GF-D8 (cell line): ENCODE measurements around the gene MED4.

Experiments
- DNase-seq: peaks from one replicate; lab custom pipeline; 2025; lab: John Stamatoyannopoulos, UW

MED4 gene, protein sequence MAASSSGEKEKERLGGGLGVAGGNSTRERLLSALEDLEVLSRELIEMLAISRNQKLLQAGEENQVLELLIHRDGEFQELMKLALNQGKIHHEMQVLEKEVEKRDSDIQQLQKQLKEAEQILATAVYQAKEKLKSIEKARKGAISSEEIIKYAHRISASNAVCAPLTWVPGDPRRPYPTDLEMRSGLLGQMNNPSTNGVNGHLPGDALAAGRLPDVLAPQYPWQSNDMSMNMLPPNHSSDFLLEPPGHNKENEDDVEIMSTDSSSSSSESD

DNA sequence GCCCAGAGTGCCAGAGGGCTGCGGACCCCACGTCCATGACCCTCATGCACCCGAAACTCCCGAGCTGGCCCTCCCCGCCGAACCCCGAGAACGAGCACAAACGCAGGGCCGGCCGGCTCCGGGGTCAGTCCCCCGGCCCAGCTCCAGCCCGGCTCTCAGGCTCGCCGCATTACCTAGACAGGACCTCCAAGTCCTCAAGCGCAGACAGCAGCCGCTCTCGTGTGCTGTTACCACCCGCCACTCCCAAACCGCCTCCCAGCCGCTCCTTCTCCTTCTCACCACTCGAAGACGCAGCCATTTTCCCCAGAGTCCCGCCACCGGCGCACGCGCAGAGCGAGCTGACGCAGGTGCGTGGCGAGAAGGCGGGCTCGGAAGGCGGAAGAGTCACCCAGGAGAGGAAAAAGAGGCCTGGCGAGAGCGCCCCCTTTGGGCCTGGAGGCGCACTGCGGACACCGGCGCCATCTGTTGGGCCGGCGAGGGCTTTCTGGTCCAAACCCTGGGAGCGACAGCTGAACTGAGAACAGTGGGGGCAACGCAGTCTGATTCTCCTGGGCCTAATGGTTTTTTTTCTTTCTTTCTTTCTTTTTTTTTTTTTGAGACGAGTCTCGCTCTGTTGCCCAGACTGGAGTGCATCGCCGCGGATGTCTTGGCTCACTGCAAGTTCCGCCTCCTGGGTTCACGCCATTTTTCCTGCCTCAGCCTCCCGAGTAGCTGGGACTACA lies at the start of gene MED4:
TSS of gene MED4 (minus strand) at position 324 of the 722 bp plus-strand sequence. CDS start at position 298, 26 bp downstream.
- DNase-seq: peak; percentile 81

DNA sequence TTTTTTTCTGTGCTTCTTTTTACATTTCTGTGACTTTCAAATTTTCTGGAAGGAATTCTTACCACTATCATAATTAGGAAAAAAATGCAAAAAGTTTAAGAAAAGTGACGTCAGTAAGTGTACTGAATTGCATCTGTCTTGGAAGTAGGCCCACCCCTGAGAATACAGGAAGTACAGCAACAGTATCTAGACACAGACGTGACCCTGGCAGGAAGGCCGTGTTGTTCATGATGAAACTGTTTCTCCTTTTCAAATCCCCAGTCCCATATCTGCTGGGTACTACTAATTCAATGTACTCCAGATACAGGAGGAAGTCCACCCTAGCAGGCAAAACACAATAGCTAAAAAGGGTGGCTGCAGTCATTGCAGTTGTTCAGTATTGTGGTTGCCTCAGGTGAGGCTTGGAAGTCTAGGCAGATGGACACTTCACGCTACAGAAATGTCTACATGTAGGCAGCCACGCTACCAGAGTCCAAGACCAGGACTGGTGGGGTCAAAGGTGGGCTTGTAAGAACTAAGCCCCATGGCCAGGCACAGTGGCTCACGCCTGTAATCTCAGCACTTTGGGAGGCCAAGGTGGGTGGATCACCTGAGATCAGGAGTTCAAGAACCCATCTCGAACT lies 49.6 kb upstream of the MED4 start:
- peak; percentile 92 for DNase-seq

DNA sequence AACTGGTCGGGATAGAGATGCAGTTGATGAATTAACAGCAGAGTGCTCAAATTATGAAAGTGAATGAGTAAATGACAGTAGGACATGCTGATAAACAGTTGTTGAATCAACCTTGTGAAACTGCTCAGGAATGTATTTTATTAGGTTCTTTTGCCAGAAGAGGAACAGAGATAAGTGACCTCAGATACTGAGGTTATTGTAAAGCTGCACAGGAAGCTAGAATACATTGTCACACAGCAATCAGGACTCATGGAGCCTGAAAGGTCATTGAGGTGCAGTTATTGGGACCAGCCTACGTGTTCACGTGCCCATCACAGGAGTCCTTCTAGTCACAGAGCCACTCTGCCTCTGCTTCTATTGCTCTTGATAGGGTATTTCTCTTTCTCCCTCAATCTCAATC lies 47.5 kb upstream of the MED4 start:
- DNase-seq: peak; percentile 95

DNA sequence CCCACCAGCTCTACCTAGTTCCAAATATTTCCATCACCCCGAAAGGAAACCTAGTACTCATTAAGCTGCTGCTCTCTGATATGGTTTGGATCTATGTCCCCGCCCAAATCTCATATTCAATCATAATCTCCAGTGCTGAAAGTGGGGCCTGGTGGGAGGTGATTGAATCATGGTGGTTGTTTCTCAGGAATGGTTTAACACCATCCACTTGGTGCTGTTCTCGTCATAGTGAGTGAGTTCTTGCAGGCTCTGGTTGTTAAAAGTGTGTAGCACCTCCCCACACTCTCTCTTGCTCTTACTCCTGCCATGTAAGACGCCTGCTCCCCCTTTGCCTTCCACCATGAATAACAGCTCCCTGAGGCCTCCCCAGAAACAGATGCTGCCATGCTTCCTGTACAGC lies 43.4 kb upstream of the MED4 start:
- DNase-seq: no peak

DNA sequence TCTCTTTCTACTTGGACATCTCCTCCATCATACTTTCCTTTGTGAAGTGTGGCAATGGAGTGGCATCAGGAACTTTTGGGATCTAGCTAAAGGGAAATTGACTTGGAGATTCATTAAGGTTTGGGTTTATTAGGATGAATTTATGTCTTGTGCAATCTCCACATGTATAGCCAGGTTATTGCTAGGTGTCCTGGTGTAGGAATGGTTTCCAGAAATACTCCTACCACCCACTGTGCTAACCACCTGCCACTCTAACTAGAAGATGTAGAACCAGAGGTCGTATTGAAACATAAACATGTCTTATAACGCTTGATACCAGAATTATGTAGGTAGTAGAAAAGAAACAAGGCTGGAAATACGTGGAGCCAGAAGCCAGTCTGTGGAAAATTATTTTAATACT lies 38.1 kb upstream of the MED4 start:
- DNase-seq: no peak

DNA sequence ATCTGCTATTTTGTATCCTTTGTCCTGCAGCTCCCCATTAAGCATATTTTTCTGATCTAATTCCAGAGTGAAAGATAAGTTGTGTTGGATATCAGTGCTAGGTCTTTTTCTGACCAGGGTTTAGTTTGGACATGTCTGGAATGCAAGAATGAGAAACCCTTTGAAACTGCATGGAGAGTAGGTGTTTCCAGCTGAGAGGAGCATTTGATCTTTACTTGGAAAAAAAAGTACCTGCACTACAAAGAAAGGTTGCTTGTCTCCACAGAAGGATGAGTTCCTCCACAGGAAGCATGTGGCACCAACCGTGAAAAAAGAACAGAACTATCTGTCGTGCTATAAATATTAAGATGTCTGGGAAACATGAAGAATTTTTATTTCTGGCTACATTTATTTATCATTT lies 36.6 kb upstream of the MED4 start:
- DNase-seq: no peak

DNA sequence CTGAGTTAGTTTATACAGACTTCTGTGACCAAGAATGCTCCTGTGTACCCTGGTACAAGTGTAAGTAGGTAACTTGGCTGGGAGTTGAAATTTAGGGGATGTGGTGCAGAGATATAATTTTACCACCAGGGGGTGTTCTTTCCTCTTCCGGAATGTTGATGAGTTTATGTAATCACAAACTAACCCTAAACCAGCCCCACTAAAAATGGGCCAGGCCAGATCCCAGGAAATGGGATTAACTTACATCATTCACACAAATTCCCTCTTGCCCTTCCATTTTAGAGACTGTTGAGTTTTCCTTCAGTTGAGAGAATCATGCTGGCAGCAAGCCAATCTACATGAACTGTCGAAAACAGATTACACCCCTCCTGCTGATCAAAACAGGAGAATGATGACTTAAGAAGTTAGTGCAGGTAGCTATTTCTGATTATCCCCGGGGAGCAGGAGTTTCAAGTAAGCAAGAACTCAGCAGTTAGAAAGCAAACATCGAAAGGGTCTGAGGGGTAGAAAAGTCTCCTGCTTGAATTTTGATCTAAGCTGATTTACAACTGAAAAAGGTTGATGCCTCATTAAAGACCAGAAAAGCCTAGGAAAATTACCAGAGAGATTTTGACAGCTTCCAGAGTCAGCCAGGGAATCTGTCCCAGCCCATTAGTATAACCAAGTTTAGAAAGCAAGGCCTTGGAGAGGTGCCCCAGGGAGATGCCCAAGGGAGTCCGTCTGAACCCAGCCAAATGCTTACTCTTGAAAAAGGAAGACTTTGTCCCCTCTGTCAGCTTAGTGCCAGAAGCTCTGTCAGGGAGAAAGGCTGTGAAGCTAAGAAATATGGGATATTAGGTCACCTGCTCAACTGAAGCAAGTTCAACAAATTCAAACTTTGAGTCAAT lies 32.3 kb upstream of the MED4 start:
- peak; percentile 58 for DNase-seq

DNA sequence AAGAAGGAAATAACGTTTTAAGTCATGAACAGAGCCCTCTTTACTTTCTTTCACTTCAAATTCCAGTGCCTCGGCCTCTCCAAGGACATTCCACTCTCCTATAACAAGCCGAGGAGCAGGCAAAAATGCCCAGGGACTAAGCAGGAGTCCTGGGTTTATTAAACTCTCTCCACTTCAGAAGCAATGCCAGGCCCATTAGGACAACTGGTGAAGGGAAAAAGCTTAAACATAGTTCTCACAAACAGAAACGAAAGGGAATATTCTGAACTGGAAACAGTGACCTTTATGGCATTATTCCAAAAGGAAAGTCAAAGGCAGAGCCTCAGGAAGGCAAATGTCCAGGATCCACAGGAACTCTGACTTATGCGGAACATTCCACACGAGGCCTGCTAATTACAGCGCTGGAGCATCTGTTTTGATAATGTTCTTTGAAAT lies 30.9 kb upstream of the MED4 start:
- no peak for DNase-seq

DNA sequence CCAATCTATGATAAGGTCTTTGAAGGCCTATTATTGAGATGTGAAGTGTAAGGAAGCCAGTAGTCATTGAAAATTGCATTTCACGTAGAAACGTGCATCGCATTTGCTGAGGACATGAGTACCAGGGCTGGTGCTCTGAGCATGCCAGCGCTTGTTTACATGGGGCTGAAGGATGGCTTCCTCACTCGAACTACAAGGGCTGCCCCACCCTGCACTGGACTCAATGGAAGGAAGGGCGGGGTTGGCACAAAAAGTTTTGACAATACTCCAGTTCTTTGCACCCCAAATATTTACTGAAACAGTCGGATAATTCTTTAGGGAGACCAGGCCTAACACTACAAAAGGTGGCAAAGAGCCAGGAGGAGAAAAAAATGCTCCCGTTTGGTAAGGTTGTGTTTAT lies 28.9 kb upstream of the MED4 start:
- DNase-seq: no peak

DNA sequence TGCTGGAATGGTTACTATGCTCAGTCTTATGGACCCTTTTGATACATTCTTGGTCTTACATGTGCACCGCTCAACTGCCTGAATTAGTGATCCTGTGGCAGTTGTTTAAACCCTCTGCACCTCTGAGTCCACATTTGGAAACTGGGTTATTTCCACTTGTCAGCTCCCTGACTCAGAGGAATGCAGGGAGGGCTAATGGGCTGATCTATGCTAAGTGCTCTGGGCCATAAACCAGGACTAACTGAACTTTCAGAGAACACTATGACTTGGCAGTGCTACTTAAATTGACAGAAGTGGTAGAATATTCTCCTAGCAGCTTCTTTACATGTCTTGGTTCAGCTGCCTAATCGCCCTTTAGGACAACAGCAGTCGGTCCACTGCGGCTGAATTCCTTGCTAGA lies 26.8 kb upstream of the MED4 start:
- no peak for DNase-seq

DNA sequence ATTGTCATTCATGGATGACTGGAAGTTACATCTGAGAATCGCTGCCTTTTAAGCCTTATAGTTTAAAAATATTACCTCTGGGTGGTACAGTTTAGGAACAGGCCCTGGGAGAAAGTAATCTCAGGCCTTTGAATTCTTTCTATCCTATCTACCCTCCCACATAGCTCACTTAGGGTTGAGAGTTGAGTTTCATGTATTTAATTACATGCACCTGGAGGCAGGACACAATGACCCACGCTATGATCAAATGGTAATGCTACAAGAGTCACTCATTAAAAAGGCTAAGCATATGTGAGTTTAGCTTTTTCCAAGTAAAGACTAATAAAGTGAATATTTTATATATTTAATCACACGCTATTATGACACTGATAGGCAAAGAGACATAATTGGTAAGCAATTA lies 25.3 kb upstream of the MED4 start:
- DNase-seq: no peak

DNA sequence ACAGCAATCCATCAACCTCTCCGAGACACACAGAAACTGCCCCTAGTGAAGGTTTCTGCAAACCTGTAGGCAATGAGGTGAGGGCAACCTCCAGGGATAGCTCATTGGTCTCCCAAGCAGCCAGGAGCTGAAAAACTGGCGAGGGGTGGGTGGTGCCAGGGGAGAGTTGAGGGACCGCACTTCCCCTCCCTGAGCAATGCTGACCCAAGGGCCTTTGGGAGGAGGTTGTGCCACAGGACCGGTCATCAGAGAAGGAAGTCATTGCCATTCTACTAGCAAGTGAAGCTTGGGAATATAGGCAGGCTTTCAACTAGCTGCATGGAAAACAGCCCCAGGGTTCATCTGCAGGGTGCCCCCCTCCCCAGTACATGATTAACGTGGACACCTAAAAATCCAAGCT lies 23.1 kb upstream of the MED4 start:
- DNase-seq: no peak

DNA sequence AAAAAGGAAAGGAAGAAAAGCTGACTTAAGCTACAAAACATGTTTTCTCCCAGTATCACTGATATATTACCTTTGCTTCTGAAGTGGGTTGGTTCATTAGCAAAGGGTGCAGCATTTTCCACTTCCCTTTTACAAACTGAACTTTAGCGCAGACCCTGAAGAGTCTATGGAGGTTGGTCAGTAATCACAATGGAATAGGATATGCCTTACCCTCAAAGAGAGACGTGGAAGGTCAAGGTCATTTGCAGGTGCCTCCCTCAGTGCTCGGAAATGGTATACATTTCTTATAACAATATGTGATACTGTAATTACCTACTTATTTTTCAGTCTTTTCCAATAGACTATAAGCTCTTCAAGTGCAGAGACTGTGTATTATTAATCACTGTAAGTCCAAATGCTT lies 21.9 kb upstream of the MED4 start:
- no peak for DNase-seq

DNA sequence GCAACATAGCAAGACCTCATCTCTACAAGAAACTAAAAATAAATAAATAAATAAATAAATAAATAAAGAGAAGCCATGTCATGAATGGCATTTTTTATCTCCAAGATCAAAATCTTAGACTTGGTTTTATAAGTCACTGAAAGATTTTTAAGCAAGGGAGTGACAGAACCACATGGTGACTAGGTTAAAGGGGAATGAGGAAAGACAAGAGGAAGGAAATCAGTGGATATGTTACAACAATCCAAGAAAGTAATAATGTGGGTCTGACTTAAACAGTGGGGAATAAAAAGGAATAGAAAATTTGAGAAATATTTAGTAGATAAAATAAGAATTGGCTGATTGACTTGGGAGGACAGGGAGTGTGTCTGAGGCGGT lies 18.8 kb upstream of the MED4 start:
- DNase-seq: no peak

DNA sequence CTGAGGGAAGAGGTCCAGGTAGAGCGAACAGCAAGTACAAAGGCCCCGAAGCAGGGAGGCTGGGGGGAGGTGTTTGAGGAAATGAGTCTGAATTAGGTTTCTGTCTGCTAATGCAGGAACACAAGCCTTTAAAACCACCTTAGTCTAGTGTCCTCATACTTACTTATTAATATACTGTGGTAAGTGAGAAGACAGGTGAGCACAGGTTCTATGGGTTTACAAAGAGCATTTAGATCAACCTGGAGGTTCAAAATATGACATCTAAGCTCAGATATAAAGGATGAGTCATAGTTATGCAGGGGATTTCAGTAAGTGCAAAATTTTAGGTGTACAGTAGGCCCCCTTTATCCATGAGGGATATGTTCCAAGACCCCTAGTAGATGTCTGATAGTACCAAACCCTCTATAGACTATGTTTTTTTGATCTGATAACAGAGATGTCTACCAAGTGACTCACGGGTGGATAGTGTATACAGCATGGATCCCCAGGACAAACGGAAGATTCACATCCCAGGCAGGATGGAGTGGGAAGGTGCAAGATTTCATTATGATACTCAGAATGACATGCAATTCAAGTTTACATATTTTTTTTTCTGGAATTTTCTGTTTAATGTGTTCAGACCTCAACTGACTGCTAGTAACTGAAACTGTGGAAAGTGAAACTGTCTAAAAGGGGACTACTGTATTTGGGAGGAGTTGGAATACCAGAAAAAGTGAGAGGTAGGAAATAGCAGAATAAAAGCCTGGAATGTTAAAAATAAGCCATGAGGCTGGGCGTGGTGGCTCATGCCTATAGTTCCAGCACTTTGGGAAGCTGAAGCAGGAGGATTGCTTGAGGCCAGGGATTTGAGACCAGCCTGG lies 18.2 kb upstream of the MED4 start:
- no peak for DNase-seq

DNA sequence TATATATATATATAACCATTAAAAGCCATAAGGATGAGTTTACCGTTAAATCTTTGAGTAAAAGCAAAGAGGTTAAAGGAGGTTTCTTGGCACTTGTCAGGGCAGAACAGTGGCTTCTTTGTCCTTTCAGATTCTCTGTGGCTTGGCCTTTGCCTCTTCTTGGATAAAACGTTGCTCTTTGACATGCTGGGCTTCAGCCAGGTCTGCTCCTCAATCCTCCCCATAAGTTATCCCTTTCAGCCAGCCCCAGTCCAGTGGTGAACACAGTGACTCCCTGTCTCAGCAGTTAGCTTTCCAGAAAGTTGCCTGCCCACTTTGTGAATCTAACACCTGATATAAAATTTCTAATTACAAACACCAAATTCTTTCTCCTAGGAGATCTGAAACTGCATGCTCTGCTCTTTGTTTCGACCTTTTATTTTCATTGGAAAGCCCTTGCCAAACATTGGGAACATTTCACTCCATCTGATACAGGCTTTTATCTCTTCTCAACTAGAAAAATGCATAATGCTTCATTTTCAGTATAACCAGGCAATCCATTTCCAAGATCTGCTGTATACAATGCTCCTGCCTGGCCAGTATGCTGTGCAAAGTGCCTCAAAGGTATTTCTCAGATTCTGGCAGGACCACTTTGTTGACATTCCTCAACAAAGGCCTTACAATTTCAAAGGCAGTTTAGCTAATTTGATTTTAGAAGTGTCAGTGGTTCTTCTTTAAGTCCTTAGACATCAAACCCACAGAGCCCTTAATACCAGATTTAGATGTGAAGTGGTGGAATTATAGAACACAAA lies 16.2 kb upstream of the MED4 start:
- DNase-seq: no peak

DNA sequence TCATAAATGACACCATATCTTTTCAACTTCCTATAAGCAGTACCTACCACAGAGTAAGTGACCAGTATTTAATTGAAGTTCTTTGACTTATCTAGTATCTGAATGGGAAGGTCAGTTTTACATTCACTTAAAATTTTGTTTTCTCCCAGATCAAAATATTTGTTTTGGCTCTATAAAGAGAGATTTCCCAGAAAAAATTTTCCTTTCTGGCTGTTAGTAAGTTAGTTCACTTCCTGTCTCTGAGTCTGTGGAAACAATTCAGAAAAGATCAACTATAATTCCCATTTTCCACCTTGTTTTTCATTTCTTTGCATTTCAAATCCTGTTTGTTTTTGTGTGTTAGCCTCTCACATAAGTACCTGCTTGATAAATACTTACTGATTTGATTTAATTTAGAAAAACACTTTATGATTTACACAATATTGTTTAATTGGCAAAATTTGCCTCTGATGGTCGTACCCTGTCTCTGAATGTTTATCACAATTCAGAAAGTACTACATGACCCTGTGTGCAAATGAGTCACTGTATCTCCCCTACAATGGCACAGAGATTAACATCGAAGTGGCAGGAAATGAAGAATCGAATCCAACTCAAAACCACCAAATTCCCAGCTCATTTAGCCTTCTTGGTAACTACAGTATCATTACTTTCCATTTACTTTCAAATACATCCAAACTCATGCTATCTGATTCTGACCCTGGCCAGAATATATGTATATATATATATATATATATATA lies 15.4 kb upstream of the MED4 start:
- DNase-seq: no peak

DNA sequence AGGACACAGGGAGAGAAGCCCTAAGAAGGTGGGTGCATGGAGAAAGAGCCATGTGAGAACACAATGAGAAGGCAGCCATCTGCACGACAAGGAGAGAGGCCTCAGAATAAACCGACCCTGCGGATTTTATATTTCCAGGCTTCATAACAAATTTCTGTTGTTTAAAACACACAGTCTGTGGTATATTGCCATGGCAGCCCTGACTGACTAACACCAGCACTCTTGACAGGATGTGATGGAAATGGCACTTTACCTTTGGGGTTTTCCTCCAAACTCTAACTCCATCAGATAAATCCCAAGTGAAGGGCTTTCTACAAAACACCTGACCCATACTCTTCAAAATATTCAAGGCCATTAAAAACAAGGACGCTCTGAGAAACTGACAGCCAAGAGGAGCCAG lies 13.2 kb upstream of the MED4 start:
- no peak for DNase-seq

DNA sequence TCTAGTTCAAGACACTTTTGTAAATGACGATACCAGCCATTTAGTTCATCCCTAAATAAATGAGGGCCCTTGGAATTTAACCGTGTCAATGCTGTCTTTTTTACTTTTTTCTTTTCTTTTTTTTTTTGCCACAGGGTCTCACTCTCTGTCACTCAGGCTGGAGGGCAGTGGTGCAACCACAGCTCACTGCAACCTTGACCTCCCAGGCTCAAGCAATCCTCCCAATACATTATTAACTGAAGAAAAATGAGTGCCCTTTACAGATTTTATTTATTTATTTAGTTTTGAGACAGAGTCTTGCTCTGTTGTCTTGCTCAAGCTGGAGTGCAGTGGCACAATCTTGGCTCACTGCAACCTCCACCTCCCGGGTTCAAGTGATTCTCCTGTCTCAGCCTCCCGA lies 2.9 kb upstream of the MED4 start:
- DNase-seq: no peak

DNA sequence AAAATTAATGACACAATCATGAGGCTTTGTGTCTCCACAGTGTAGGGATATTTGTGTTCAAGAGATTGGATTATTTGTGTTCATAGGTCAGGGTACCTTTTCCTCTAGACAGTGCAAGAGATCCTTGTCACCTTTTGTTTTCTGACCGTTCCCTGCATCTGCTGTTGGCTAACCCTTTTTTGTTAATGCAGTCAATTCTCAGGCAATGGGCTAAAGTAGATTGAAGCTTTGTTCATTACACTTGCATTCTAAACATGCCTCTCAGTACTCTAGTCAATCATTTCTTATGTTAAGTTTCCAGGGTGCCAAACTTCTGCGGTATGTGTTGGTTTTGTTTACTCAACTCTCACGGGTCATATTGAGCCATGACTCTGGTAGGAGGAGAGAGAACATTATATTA lies 1.8 kb upstream of the MED4 start:
- no peak for DNase-seq
